GM18502 (cell line): ENCODE results near the gene S100A2.
"Not testable (repeated sequence)": the region's sequence is repeated elsewhere in the genome, so short reads cannot be mapped to it uniquely, and the experiment has no call there.

Source experiments
- ATAC-seq: cut with Tn5 transposase; IDR thresholded peaks from one replicate; pipeline ENCODE4 v1.9.1; 2021; ENCODE audit warnings: mild to moderate bottlenecking; ENCODE audit not compliant: unreplicated experiment, poor library complexity

The S100A2 gene

GRCh38 chr1:153535242-153536011 is 30.2 kb downstream of the S100A2 start, which contains the start of gene S100A6:
Gene S100A6 (minus strand): TSS chr1:153535991. CDS start chr1:153535339, 652 bp downstream.
- peak; percentile 42 for ATAC-seq

GRCh38 chr1:153534925-153535241 is 30.8 kb downstream of the S100A2 start:
- no peak for ATAC-seq

- ATAC-seq, result no peak
Observed at GRCh38 chr1:153534226-153534924, 31.3 kb downstream of the S100A2 start.

GRCh38 chr1:153533689-153534201 is 31.9 kb downstream of the S100A2 start:
- no peak for ATAC-seq

- no peak for ATAC-seq
Observed at GRCh38 chr1:153532769-153533599, 32.7 kb downstream of the S100A2 start.

GRCh38 chr1:153532181-153532580 is 33.5 kb downstream of the S100A2 start:
- ATAC-seq, result no peak

GRCh38 chr1:153531638-153532037 is 34.0 kb downstream of the S100A2 start:
- ATAC-seq, result no peak

GRCh38 chr1:153527683-153528040 is 38.0 kb downstream of the S100A2 start:
- ATAC-seq, result no peak

- no peak for ATAC-seq
Observed at GRCh38 chr1:153527023-153527682, 38.5 kb downstream of the S100A2 start.

GRCh38 chr1:153526132-153526543 is 39.5 kb downstream of the S100A2 start:
- no peak for ATAC-seq

- no peak for ATAC-seq
Observed at GRCh38 chr1:153525088-153525728, 40.4 kb downstream of the S100A2 start.

GRCh38 chr1:153522353-153523048 is 43.1 kb downstream of the S100A2 start:
- ATAC-seq, result not testable (repeated sequence)

- not testable (repeated sequence) for ATAC-seq
Observed at GRCh38 chr1:153521808-153522207, 43.8 kb downstream of the S100A2 start.

GRCh38 chr1:153520818-153521476 is 44.7 kb downstream of the S100A2 start:
- ATAC-seq, result no peak

- ATAC-seq, result not testable (repeated sequence)
Observed at GRCh38 chr1:153520137-153520691, 45.4 kb downstream of the S100A2 start.

GRCh38 chr1:153519242-153519641 is 46.4 kb downstream of the S100A2 start:
- ATAC-seq, result no peak

GRCh38 chr1:153515504-153516394 is 49.9 kb downstream of the S100A2 start:
- no peak for ATAC-seq
